ENCODE measurements around the gene SLC44A1.

The SLC44A1 gene

DNA sequence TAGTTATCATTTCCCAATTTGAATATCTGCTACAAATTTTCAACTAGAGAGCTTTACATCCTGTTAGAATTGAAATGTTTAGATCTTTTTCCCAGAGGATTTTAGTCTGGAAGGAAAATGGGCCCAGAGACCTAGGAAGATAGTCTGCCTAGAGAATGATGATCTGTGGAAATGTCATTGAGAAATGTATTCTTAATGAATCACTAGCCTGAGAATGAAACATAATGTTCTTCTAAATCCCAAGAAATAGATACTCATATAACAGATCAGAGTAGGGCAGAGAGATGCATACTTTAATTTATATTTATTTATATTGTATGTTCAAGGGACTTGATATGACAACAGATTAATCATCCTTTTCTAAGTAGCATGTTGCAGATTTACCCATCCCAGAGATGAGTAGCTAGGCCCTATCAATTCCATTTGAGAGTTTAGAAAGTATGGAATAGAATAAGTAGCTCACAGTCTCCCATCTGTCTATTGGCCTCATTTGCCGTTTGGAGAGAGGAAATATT lies 25.1 kb upstream of the SLC44A1 start:
- no peak overlapping the region for H3K4me3 ChIP-seq (ENCODE audit: low read length)
- no CpG with 5 or more reads among the region's 1 CpG for WGBS (ENCODE audit: insufficient coverage, insufficient read length)
- H3K9me3 ChIP-seq (ENCODE audit: control insufficient read depth, insufficient read depth, low read length): no peaks in the 10 kb centered on the region; the same call in 1 of the 2 replicates
- no peaks in the 10 kb centered on the region for H3K36me3 ChIP-seq (ENCODE audit: control insufficient read depth, insufficient read depth, low read length)
- DNase-seq (ENCODE audit: low read depth, low spot score): no peak
- H3K4me1 ChIP-seq (ENCODE audit: control insufficient read depth, insufficient read depth, low read length): no peaks in the 10 kb centered on the region
- H3K27me3 ChIP-seq (ENCODE audit: control insufficient read depth, insufficient read depth, low read length): no peaks in the 10 kb centered on the region
- no peak overlapping the region for H3K27ac ChIP-seq (ENCODE audit: low read length)

DNA sequence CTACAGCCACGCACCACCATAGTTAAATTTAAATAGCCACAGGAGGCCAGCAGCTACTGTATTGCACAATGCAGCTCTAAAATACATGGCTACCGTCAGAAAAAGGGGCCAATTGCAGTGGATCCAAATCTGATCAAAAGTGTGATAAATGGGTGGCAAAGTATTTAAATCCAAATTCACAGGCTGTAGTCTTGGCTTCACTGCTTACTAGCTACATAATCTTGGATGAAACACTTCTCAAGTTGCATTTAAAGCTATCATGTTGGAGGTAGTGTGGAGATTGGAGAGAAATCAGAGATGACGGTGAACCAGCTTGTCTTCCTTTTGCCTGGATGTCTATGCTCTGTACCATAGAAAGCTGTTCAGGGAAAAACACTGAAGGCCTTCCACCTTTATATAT lies 24.0 kb upstream of the SLC44A1 start:
- Histone ChIP-seq H3K27me3 (ENCODE audit: control insufficient read depth, insufficient read depth, low read length) (no peaks in the 10 kb centered on the region), H3K4me3 (ENCODE audit: low read length) (no peak overlapping the region), H3K4me1 (ENCODE audit: control insufficient read depth, insufficient read depth, low read length) (no peaks in the 10 kb centered on the region), H3K36me3 (ENCODE audit: control insufficient read depth, insufficient read depth, low read length) (no peaks in the 10 kb centered on the region), H3K9me3 (ENCODE audit: control insufficient read depth, insufficient read depth, low read length) (peaks cover 3% of the 10 kb centered on the region; the same call in 1 of the 2 replicates), H3K27ac (ENCODE audit: low read length) (no peak overlapping the region)
- no CpG with 5 or more reads among the region's 3 CpGs for WGBS (ENCODE audit: insufficient coverage, insufficient read length)
- no peak for DNase-seq (ENCODE audit: low read depth, low spot score)

DNA sequence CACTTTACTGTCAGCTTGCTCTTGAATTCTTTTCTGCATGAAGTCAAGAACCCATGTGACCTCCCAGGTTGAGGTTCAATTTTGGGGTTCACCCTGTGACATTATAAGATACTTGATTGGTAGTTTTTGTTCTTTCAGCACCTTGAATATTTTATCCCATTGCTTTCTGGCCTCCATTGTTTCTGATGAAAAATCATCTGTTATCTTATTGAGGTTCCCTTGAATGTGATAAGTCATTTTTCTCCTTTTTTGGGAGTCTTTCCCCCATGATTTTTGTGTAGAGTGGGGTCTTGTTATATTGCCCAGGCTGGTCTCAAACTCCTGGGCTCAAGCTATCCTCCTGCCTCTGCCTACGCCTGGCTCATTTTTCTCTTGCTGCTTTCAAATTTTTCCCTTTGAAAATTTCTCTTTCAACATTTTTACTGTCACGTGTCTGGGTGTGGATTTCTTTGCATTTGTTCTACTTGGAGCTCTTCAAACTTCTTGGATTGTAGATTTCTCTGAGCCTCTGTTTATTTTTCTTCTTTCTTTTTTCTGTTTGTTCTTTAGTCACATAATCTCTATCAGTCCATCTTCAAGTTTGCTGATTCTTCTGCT lies 20.8 kb upstream of the SLC44A1 start:
- WGBS (ENCODE audit: insufficient coverage, insufficient read length): no CpG with 5 or more reads among the region's 2 CpGs
- H3K4me3 ChIP-seq (ENCODE audit: low read length): no peak overlapping the region
- H3K36me3 ChIP-seq (ENCODE audit: control insufficient read depth, insufficient read depth, low read length): no peaks in the 10 kb centered on the region
- peaks cover 3% of the 10 kb centered on the region; the same call in 1 of the 2 replicates for H3K9me3 ChIP-seq (ENCODE audit: control insufficient read depth, insufficient read depth, low read length)
- H3K27ac ChIP-seq (ENCODE audit: low read length): no peak overlapping the region
- H3K4me1 ChIP-seq (ENCODE audit: control insufficient read depth, insufficient read depth, low read length): no peaks in the 10 kb centered on the region
- no peak for DNase-seq (ENCODE audit: low read depth, low spot score)
- H3K27me3 ChIP-seq (ENCODE audit: control insufficient read depth, insufficient read depth, low read length): no peaks in the 10 kb centered on the region

DNA sequence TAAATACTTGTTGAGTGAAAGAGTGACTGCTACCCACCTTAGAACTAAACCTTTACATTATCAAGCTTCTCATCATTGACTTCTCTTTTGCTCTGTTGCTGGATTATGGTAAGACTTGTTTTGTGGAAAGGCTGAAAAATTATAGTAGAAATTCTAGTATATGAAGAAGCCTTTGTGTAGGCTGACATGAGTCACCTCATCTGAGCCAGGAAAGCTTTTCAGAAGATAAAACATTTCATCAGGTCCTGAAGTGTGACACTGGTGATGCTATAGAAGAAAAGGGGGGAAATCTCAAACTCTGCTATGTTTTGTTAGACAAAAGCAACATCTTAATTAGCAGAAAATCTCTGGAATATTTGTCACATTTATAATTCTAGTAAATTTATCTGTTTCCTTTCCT lies 18.4 kb upstream of the SLC44A1 start:
- Histone ChIP-seq H3K27ac (ENCODE audit: low read length) (no peak overlapping the region), H3K9me3 (ENCODE audit: control insufficient read depth, insufficient read depth, low read length) (peaks cover 3% of the 10 kb centered on the region; the same call in 1 of the 2 replicates), H3K27me3 (ENCODE audit: control insufficient read depth, insufficient read depth, low read length) (no peaks in the 10 kb centered on the region), H3K4me3 (ENCODE audit: low read length) (no peak overlapping the region), H3K4me1 (ENCODE audit: control insufficient read depth, insufficient read depth, low read length) (no peaks in the 10 kb centered on the region), H3K36me3 (ENCODE audit: control insufficient read depth, insufficient read depth, low read length) (no peaks in the 10 kb centered on the region)
- no peak for DNase-seq (ENCODE audit: low read depth, low spot score)

DNA sequence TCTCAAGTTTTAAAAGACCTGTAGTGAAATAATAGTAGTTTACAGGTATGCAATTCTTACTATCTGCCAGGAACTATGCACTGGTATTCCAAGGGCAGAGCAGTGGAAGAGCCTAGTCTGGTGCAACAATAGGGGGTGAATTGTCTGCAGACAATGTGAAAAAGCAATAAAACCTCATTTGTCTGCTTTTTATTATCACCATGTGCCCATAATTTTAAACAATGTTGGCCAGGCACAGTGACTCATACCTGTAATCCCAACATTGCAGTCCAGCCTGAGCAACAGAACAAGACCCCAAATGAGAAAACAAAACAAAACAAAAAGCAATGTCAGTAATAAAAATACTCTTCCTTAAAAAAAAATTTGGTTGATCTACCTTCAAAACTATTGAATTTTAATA lies 12.2 kb upstream of the SLC44A1 start:
- Histone ChIP-seq H3K36me3 (ENCODE audit: control insufficient read depth, insufficient read depth, low read length) (no peaks in the 10 kb centered on the region), H3K4me3 (ENCODE audit: low read length) (no peak overlapping the region), H3K27ac (ENCODE audit: low read length) (no peak overlapping the region), H3K9me3 (ENCODE audit: control insufficient read depth, insufficient read depth, low read length) (no peaks in the 10 kb centered on the region), H3K4me1 (ENCODE audit: control insufficient read depth, insufficient read depth, low read length) (no peaks in the 10 kb centered on the region), H3K27me3 (ENCODE audit: control insufficient read depth, insufficient read depth, low read length) (no peaks in the 10 kb centered on the region)
- no peak for DNase-seq (ENCODE audit: low read depth, low spot score)

DNA sequence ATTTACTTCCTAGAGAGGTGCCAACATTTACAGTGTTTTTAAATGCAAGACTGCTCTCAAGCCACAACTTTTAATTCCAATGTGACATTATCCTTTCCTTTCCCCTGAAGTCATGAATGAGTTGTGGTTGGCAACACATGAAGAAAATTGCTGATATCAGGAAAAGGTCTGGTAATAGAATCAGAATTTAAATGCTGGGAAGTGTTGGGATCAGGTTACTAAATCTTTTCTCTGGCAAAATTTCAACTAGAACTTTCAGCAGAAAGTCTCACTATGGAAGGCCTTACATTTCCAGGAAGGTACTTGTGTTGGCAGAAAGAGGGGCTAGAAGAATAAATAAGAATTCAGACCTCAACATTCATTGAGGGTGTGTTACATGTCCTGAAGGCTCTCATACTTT lies 10.6 kb upstream of the SLC44A1 start:
- no peaks in the 10 kb centered on the region for H3K4me1 ChIP-seq (ENCODE audit: control insufficient read depth, insufficient read depth, low read length)
- DNase-seq (ENCODE audit: low read depth, low spot score): no peak
- H3K27me3 ChIP-seq (ENCODE audit: control insufficient read depth, insufficient read depth, low read length): no peaks in the 10 kb centered on the region
- H3K9me3 ChIP-seq (ENCODE audit: control insufficient read depth, insufficient read depth, low read length): no peaks in the 10 kb centered on the region
- H3K4me3 ChIP-seq (ENCODE audit: low read length): no peak overlapping the region
- H3K27ac ChIP-seq (ENCODE audit: low read length): no peak overlapping the region
- no peaks in the 10 kb centered on the region for H3K36me3 ChIP-seq (ENCODE audit: control insufficient read depth, insufficient read depth, low read length)

DNA sequence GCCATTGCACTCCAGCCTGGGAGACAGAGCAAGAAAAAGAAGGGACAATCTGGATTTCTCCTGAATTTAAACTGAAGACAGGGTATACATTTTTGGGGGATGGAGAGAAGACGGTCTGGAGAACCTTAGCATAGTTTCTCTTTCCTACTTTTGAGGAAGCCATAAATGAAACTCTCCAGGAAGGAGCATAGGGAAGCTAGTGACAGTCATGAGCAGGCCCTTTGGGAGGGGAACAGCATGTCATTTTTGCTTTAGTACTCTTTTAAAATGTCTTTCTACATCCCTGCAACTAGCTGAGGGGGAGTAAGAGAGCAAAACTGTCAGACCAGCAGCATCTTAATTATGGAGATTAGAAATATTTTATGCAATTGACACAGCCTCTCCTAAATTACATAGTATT lies 8.2 kb upstream of the SLC44A1 start:
- no CpG with 5 or more reads among the region's 1 CpG for WGBS (ENCODE audit: insufficient coverage, insufficient read length)
- Histone ChIP-seq H3K4me3 (ENCODE audit: low read length) (no peak overlapping the region), H3K27ac (ENCODE audit: low read length) (no peak overlapping the region), H3K27me3 (ENCODE audit: control insufficient read depth, insufficient read depth, low read length) (no peaks in the 10 kb centered on the region), H3K4me1 (ENCODE audit: control insufficient read depth, insufficient read depth, low read length) (peaks cover under 1% of the 10 kb centered on the region; the same call in 1 of the 2 replicates), H3K36me3 (ENCODE audit: control insufficient read depth, insufficient read depth, low read length) (no peaks in the 10 kb centered on the region), H3K9me3 (ENCODE audit: control insufficient read depth, insufficient read depth, low read length) (no peaks in the 10 kb centered on the region)
- no peak for DNase-seq (ENCODE audit: low read depth, low spot score)

DNA sequence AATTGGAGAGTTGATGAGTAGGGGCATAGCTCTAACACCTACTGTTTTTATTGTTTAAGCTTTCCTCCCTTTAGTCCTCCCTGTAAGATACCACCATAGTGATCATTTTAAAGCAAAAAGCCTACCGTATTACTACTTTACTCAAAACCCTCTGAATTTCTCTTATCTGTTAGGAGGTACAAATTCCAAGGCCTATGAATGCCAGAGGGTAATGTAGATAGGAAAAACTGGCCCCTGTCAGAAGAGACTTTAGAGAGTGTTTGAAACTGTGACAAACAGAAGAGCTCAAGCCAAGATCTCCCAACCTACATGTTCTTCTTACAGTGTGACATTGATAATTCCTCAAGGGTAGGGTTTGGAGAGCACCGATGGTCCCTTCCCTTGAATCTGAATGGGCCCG lies 7.2 kb upstream of the SLC44A1 start:
- DNase-seq (ENCODE audit: low read depth, low spot score): no peak
- Histone ChIP-seq H3K27me3 (ENCODE audit: control insufficient read depth, insufficient read depth, low read length) (no peaks in the 10 kb centered on the region), H3K27ac (ENCODE audit: low read length) (no peak overlapping the region), H3K9me3 (ENCODE audit: control insufficient read depth, insufficient read depth, low read length) (no peaks in the 10 kb centered on the region), H3K4me1 (ENCODE audit: control insufficient read depth, insufficient read depth, low read length) (peaks cover 2% of the 10 kb centered on the region; the same call in 1 of the 2 replicates), H3K4me3 (ENCODE audit: low read length) (no peak overlapping the region), H3K36me3 (ENCODE audit: control insufficient read depth, insufficient read depth, low read length) (no peaks in the 10 kb centered on the region)
- no CpG with 5 or more reads among the region's 3 CpGs for WGBS (ENCODE audit: insufficient coverage, insufficient read length)

DNA sequence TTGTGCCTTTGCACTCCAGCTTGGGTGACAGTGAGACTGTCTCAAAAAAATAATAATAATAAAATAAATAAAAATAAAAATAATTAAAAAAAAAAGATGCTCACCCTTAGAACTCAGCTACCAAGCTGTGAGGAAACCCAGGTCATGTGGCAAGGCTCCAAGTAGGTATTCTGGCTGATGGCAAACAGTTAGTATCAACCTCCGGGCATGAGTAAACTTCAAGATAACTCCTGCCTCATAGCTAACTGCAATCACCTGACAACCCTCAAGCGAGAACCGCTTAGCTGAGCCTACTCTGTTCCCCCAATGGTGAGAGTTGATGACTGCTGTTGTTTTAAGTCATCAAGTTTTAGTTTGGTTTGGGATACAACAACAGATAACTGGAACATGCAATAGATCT lies 6.1 kb upstream of the SLC44A1 start:
- H3K27ac ChIP-seq (ENCODE audit: low read length): no peak overlapping the region
- no CpG with 5 or more reads among the region's 3 CpGs for WGBS (ENCODE audit: insufficient coverage, insufficient read length)
- H3K4me1 ChIP-seq (ENCODE audit: control insufficient read depth, insufficient read depth, low read length): peaks cover 2% of the 10 kb centered on the region; the same call in 1 of the 2 replicates
- DNase-seq (ENCODE audit: low read depth, low spot score): no peak
- H3K9me3 ChIP-seq (ENCODE audit: control insufficient read depth, insufficient read depth, low read length): no peaks in the 10 kb centered on the region
- no peak overlapping the region for H3K4me3 ChIP-seq (ENCODE audit: low read length)
- H3K36me3 ChIP-seq (ENCODE audit: control insufficient read depth, insufficient read depth, low read length): no peaks in the 10 kb centered on the region
- no peaks in the 10 kb centered on the region for H3K27me3 ChIP-seq (ENCODE audit: control insufficient read depth, insufficient read depth, low read length)

DNA sequence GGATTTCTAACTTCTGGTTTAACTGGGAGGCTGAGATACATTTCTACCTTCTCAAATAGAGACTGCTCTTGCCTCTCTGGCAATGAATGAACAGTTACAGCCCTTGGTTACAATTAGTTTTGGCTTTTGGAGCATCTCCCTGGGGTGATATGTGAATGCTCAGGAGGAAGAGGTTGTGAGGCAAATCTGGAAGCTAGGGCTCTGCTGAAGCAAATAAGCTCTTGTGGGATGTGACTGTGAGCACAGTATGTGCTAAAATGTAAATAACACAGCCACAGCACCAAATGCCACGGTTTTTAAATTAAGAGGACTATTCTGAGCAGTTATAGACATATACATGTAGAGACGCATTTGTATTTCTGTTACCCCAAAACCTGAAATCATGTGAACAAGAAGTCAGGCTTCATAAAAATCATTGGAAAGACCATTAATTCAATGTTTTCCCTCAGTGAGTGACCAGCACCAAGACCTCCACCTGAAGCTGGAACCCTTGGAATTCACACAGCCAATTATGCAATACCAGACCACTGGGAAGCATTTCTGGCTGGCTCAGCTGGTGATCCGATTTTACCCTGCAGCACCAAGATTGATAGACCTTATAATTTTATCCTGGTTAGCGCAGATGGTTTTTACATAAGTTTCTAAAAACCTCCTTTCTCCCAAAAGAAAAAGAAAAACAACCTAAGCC lies 3.0 kb upstream of the SLC44A1 start:
- no CpG with 5 or more reads among the region's 4 CpGs for WGBS (ENCODE audit: insufficient coverage, insufficient read length)
- no peaks in the 10 kb centered on the region for H3K36me3 ChIP-seq (ENCODE audit: control insufficient read depth, insufficient read depth, low read length)
- H3K27ac ChIP-seq (ENCODE audit: low read length): no peak overlapping the region
- no peak for DNase-seq (ENCODE audit: low read depth, low spot score)
- peaks cover 2% of the 10 kb centered on the region; the same call in 1 of the 2 replicates for H3K4me1 ChIP-seq (ENCODE audit: control insufficient read depth, insufficient read depth, low read length)
- H3K4me3 ChIP-seq (ENCODE audit: low read length): no peak overlapping the region
- H3K27me3 ChIP-seq (ENCODE audit: control insufficient read depth, insufficient read depth, low read length): no peaks in the 10 kb centered on the region
- no peaks in the 10 kb centered on the region for H3K9me3 ChIP-seq (ENCODE audit: control insufficient read depth, insufficient read depth, low read length)

DNA sequence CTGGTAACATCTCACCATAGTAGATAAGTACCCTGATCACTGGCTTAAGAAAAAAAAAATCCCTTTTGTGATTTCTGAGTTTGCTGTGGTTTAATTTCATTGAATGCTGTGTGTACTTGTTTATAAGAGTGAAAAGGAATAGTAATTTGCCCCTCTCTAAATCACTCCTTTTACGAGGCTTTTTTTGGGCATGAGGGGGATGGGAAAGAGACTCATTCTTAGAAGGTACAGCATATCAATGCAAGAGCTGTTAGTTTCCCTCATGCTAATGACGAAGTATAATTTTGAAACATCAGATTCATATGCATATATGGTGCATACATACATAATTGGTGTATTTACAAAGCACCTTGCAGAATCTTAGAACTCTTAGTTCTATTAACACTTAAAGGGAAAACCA lies 2.4 kb upstream of the SLC44A1 start:
- WGBS (ENCODE audit: insufficient coverage, insufficient read length): no CpG with 5 or more reads among the region's 2 CpGs
- Histone ChIP-seq H3K36me3 (ENCODE audit: control insufficient read depth, insufficient read depth, low read length) (no peaks in the 10 kb centered on the region), H3K27ac (ENCODE audit: low read length) (no peak overlapping the region), H3K9me3 (ENCODE audit: control insufficient read depth, insufficient read depth, low read length) (no peaks in the 10 kb centered on the region), H3K4me3 (ENCODE audit: low read length) (no peak overlapping the region), H3K27me3 (ENCODE audit: control insufficient read depth, insufficient read depth, low read length) (no peaks in the 10 kb centered on the region), H3K4me1 (ENCODE audit: control insufficient read depth, insufficient read depth, low read length) (peaks cover 3% of the 10 kb centered on the region; the same call in 1 of the 2 replicates)
- DNase-seq (ENCODE audit: low read depth, low spot score): no peak

Measured in iPS DF 6.9 (cell line).